Effector memory CD8-positive, alpha-beta T cell (primary cell): Measurements from ENCODE around the gene DCUN1D3.
A peak's percentile ranks its signal among the peaks of the same experiment; 100 is the strongest.
"Not testable (repeated sequence)": the region's sequence is repeated elsewhere in the genome, so short reads cannot be mapped to it uniquely, and the experiment has no call there.

Experiments
- ATAC-seq: fragments of 150-1000 bp; cut with Tn5 transposase; replicated peaks from 2 replicates; pipeline ENCODE4 v1.10.0; 2021; ENCODE audit warnings: mild to moderate bottlenecking, moderate library complexity
- DNase-seq, 3 experiments: peaks; one replicate each; pipeline ENCODE4 v3.0.0; 2021
- H3K27ac Mint-ChIP-seq, 2 donors: one replicate each; pipeline ENCODE4 v1.8.0; 2022; ENCODE audit warnings: mild to moderate bottlenecking in 2 of 2, mixed read lengths in 2 of 2, moderate library complexity in 2 of 2
- H3K27me3 Mint-ChIP-seq, 2 donors: one replicate each; pipeline ENCODE4 v1.8.0; 2022; ENCODE audit warnings: mixed read lengths in 2 of 2
- H3K36me3 Mint-ChIP-seq: one replicate; pipeline ENCODE4 v1.8.0; 2022; ENCODE audit warnings: mild to moderate bottlenecking, moderate library complexity, mixed read lengths; ENCODE audit not compliant: insufficient read depth
- H3K4me1 Mint-ChIP-seq, 2 donors: one replicate each; pipeline ENCODE4 v1.8.0; 2022; ENCODE audit warnings: low read depth in 2 of 2, mixed read lengths in 2 of 2
- H3K4me3 Mint-ChIP-seq, 2 donors: one replicate each; pipeline ENCODE4 v1.8.0; 2022; ENCODE audit warnings: mild to moderate bottlenecking in 2 of 2, mixed read lengths in 2 of 2, moderate library complexity in 2 of 2
- H3K9me3 Mint-ChIP-seq, 2 donors: one replicate each; pipeline ENCODE4 v1.8.0; 2022; ENCODE audit warnings: mixed read lengths in 2 of 2

Gene DCUN1D3

DNA sequence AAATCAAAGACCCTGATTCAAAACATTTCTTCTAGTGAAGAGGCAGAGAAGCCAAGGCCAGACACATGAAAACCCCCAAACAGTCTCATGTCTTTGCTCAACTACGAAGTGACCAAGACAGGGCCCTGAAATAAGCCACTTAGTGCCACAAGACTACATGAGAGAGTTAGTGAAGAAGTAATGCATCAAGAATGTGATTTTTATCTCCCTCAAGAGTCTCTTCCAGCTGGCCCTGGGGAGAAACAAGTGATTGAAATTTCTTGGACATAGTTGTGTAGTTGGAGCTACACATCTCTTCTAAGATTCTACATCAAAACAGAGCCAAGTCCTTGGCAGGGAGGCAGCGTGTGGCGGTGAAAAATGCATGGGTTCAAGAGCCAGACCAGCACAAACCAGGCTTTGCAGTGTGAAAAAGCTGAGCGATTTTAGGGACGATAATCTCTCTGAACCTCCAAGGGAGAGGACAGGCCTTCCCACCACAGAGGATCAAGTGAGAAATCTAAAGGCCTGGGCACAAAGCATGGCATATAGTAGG is 31.0 kb upstream of the DCUN1D3 start:
- Mint-ChIP-seq H3K4me1 (no peaks in the 10 kb centered on the region), H3K27me3 (peaks cover 0 to under 1% of the 10 kb centered on the region in 2 donors), H3K9me3 (no peaks in the 10 kb centered on the region), H3K4me3 (no peak overlapping the region), H3K36me3 (no peaks in the 10 kb centered on the region), H3K27ac (no peak overlapping the region)
- ATAC-seq (no peak), DNase-seq (no peak)

DNA sequence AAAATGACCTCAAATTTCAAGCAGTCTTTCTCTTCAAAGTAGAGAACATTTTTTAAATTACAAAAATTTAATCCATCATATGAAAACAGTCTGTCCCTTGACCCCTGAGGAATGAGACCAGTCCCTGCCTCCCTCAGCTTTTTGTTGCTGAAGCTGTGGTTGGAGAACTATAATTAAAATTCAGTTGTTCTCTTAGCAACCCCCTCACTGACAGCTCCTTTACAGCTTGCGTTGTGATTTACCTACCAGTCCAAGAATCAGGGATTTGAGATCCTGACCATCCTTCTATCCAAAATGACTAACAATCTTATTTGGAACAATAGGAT is 30.2 kb upstream of the DCUN1D3 start:
- Mint-ChIP-seq H3K27me3 (no peaks in the 10 kb centered on the region), H3K27ac (no peak overlapping the region), H3K36me3 (no peaks in the 10 kb centered on the region), H3K4me3 (no peak overlapping the region), H3K9me3 (no peaks in the 10 kb centered on the region), H3K4me1 (no peaks in the 10 kb centered on the region)
- ATAC-seq (no peak), DNase-seq (no peak)

DNA sequence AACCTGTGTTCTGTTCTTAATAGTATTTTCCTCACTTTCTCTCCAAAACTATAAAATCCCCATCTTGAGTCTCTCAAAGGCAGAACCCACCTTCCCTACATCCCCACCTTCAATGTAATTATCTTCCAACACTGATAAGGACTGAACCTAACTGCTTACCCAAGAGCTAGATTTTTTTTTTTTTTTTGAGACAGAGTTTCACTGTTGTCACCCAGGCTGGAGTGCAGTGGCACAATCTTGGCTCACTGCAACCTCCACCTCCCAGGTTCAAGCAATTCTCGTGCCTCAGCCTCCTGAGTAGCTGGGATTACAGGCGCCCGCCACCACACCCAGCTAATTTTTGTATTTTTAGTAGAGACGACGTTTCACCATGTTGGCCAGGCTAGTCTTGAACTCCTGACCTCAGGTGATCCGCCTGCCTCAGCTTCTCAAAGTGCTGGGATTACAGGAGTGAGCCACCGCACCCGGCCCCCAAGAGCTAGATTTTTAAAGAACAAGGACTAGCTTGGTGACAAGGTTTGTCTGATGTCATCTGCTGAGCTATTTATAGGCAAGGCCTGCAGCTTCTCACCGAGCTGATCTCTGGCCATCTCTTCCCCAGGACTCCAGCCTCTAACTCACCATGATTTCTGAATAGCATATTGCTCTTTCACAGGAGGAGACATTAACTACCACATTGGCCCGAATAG is 29.7 kb upstream of the DCUN1D3 start:
- H3K4me1 Mint-ChIP-seq, H3K36me3 Mint-ChIP-seq, H3K9me3 Mint-ChIP-seq, ATAC-seq, H3K4me3 Mint-ChIP-seq, H3K27ac Mint-ChIP-seq, DNase-seq, H3K27me3 Mint-ChIP-seq: not testable (repeated sequence)

DNA sequence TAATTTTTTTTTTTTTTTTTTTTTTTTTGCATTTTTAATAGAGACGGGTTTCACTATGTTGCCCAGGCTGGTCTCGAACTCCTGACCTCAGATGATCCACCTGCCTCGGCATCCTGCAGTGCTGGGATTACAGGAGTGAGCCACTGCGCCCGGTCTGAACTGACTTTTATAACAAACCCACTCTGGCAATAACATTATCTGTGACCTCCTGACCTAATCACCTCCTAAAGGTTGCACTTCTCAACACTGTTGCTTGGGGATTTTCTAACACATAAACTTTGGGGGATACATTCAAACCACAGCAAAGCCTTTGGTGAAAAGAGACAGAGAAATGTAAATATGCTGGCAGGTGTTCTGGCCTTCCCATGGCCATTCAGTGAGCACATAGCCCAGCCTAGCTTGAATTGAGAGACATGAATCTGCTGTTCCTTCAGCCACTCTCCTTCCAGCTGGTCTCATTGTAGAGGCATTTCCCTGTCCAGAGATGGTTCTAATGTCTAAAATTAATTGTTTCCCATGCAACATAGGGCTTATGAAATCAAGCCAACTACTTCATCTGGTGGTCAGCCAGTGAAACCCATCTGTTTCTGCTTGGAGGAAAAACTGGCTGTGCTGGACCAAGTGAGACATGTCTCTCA is 28.7 kb upstream of the DCUN1D3 start:
- Mint-ChIP-seq H3K36me3 (peaks cover 5% of the 10 kb centered on the region), H3K27ac (no peak overlapping the region), H3K27me3 (no peaks in the 10 kb centered on the region), H3K4me3 (no peak overlapping the region), H3K9me3 (no peaks in the 10 kb centered on the region), H3K4me1 (no peaks in the 10 kb centered on the region)
- DNase-seq, result no peak
- ATAC-seq, result no peak

DNA sequence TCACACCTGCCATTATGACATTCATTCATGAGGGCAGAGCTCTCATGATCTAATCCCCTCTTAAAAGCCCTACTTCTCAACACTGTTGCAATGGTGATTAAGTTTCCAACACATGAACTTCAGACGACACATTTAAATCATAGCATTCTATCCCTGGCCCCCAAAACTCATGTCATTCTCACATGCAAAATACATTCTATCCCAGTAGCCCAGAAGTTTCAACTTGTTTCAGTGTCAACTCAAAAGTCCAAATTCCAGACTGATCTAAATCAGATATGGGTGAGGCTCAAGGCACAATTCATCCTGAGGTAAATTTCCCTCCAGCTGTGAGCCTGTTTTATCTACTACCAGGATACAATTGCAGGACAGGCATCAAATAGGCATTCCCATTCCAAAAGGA is 25.6 kb upstream of the DCUN1D3 start:
- ATAC-seq, result no peak
- Mint-ChIP-seq H3K27ac (no peak overlapping the region), H3K4me1 (no peaks in the 10 kb centered on the region)

DNA sequence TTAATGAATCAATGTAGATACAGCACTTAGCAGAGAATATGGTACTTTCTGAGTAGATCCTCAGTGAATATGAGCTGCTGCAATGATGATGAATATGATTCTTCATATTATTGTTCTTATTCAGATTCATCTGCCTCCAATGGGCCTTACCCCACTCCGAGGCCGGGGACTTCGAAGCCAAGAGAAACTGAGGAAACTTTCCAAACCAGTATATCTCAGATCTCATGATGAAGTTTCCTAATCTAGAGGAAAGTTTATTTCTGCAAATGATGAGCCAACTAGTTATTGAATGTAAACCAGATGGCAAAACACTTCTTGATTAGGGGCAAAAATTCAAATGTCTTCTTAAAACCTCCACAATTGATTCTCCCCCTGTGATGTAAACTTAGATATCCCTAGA is 23.7 kb upstream of the DCUN1D3 start:
- Mint-ChIP-seq H3K4me3 (no peak overlapping the region), H3K27me3 (no peaks in the 10 kb centered on the region), H3K27ac (peak overlapping the region in 1 of 2 donors; percentile 71), H3K4me1 (no peaks in the 10 kb centered on the region), H3K9me3 (no peaks in the 10 kb centered on the region), H3K36me3 (peaks cover 25% of the 10 kb centered on the region)
- ATAC-seq (no peak), DNase-seq (no peak)

More for the DNA sequence above, 25.6 kb upstream of the DCUN1D3 start:
- no peak overlapping the region for H3K4me3 Mint-ChIP-seq
- no peaks in the 10 kb centered on the region for H3K27me3 Mint-ChIP-seq
- H3K9me3 Mint-ChIP-seq, result no peaks in the 10 kb centered on the region
- DNase-seq, result no peak
- H3K36me3 Mint-ChIP-seq, result peaks cover 20% of the 10 kb centered on the region

DNA sequence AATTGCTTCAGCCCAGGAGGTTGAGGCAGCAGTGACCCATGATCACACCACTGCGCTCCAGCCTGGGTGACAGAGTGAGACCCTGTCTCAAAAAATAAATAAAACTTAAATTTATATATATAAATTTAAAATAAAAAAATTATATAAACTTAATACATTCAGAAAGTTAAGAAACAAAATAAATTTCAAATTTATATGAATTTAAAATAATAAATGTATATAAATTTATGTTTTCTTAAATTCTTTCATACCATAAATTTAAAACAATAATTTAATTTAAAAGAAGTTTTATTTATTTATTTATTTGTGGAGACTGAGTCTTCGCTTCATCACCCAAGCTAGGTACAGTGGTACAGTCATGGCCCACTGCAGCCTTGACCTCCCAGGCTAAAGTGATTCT is 20.6 kb upstream of the DCUN1D3 start:
- H3K4me3 Mint-ChIP-seq, result no peak overlapping the region
- ATAC-seq, result no peak
- no peaks in the 10 kb centered on the region for H3K9me3 Mint-ChIP-seq
- H3K27ac Mint-ChIP-seq, result no peak overlapping the region
- H3K4me1 Mint-ChIP-seq, result peaks cover 0 to 6% of the 10 kb centered on the region in 2 donors
- peaks cover 25% of the 10 kb centered on the region for H3K36me3 Mint-ChIP-seq
- DNase-seq, result no peak
- no peaks in the 10 kb centered on the region for H3K27me3 Mint-ChIP-seq

DNA sequence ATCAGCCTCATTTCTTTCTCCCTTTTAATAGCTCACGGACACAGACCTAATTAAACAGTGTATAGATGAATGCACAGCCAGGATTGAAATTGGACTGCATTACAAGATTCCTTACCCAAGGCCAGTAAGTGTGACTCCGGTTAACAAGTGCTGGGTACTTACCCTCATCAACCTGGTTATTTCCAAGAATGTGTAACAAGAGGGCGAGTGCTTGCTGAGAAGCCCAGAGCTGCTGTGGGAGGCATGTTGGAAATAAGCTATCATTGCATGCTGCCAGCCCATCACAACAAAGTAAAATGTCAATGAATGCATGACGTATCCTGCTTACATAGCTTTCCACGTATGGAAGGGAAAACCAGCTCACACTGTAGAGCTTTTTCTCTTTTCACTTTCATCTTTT is 19.9 kb upstream of the DCUN1D3 start:
- no peak for DNase-seq
- Mint-ChIP-seq H3K27ac (no peak overlapping the region), H3K27me3 (no peaks in the 10 kb centered on the region), H3K4me1 (peaks cover 0 to 6% of the 10 kb centered on the region in 2 donors), H3K9me3 (no peaks in the 10 kb centered on the region), H3K36me3 (peaks cover 25% of the 10 kb centered on the region), H3K4me3 (no peak overlapping the region)
- no peak for ATAC-seq

DNA sequence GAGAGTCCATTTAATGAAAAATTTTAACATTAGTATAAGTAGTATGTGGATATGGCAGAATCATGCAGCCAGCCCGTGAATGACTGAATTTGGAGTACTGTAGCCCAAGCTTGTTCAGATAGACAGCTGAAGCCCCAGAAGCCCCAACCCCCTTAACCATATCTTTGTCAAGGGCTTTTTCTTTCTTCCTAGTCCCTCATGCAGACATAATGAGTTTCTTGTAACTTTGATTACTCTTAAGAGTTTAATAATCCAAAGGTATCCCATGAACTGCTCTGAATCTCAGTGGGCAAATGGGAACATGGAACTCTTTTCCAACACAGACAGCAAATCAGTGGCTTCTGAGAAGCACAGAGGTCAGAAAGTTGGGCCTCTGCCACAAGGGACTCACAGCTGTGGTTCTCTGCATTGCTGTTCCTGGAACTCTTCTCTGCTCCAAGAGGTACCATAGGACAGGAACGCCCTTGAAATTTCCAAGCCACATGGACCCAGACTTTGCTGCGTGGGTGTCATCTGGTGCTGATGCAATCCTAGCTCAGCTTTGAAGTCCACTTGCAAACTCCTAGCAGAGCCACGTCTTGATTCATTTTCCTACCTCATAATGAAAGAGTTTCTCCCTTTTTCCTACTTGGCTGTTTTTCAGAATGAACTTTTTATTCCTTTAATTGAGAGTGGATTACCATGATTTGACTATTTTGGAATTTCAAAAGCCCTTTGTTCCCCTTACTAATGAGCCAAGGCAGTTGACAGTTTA is 18.5 kb upstream of the DCUN1D3 start:
- DNase-seq, result no peak
- Mint-ChIP-seq H3K4me1 (peaks cover 0 to 6% of the 10 kb centered on the region in 2 donors), H3K9me3 (no peaks in the 10 kb centered on the region), H3K27ac (no peak overlapping the region), H3K27me3 (no peaks in the 10 kb centered on the region), H3K36me3 (peaks cover 21% of the 10 kb centered on the region), H3K4me3 (no peak overlapping the region)
- ATAC-seq, result no peak

DNA sequence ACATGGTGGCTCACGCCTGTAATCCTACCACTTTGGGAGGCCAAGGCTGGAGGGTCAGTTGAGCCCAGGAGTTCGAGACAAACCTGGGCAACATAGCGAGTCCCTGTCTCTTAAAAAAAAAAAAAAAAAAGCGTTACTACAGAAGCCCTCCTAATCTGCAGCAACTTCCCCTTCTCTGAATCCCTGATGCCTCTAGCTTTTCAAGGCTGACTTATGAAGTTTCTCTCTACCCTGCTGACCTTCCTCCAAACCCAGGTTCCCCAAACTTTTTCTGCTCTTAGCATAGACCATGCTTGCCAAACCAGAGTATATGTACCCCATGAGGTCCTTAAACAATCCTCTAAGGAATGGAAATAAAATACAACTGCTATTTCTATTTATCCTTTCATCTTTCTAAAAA is 16.8 kb upstream of the DCUN1D3 start:
- Mint-ChIP-seq H3K27me3 (no peaks in the 10 kb centered on the region), H3K36me3 (peaks cover 14% of the 10 kb centered on the region), H3K27ac (no peak overlapping the region), H3K4me3 (no peak overlapping the region), H3K9me3 (no peaks in the 10 kb centered on the region), H3K4me1 (peaks cover 0 to 6% of the 10 kb centered on the region in 2 donors)
- ATAC-seq (no peak), DNase-seq (no peak)

DNA sequence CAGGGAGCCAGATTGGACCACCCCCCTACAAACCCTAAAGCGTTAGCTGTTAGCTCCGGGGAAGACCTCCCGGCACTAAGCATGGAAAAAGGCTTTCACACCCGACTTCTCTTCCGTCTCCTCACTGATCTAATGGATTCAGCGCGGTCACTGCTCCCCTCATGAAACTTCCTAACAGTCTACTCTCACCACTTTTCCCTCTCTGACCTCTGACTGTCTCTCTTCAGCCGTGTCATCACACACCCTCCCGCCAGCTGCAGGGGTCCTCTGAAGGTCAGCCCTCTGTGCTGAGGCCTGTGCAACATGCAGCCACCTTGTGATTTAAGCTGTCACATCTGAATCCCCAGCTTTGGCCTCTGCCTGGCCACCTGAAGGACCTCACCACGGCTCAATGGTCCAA is 16.1 kb upstream of the DCUN1D3 start:
- Mint-ChIP-seq H3K27ac (peak overlapping the region in 1 of 2 donors; percentile 3), H3K27me3 (no peaks in the 10 kb centered on the region), H3K9me3 (no peaks in the 10 kb centered on the region), H3K4me3 (no peak overlapping the region), H3K36me3 (peaks cover 8% of the 10 kb centered on the region), H3K4me1 (peaks cover 2 to 6% of the 10 kb centered on the region in 2 donors)
- DNase-seq (no peak), ATAC-seq (no peak)

DNA sequence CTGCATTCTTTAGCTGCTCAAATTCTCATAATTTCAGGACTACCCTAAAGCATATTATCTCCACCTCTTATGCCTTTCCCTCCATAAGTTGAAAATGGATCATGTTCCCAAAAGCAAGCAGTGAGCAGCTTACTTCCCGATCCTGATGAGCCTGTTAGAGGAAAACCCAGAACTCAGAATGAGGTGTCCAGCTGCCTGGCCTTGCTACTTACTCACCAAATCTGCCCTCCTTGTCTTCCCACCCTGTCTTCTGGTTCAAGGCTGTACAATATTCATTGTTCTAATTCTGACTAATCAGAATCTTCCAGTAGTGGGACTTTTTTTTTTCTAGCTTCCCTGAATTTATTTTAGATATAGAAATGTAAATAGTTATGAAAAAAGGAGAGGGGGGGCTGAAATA is 11.2 kb upstream of the DCUN1D3 start:
- H3K27ac Mint-ChIP-seq, result peak overlapping the region; percentile 20 to 67

DNA sequence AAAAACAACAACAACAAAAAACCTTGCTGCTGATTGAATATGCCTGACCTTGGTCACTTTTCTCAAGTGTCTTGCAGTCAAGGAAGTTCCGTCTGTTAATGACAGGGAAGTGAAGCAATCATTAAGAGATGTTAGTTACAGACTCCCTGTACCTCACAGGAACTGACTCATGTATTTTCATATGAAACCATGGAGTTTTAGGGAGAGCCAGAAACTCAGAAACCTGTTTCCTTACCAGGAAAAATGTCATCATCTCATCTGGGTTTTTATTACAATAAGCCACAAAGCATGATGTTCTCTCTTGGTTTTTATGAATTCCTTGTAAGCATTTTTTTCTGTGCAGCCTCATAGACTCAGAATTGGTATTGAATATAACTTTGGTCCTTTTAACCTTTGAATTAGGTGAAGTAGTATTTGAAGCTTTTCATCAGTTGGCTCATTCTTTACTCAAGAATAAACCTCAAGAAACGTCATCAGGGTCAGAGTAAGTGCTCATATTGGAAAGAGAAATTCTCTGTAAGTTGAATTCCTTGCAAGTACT is 10.7 kb upstream of the DCUN1D3 start:
- DNase-seq (no peak), ATAC-seq (peak; percentile 17)
- H3K9me3 Mint-ChIP-seq, result no peaks in the 10 kb centered on the region
- no peaks in the 10 kb centered on the region for H3K36me3 Mint-ChIP-seq
- peaks cover 5 to 12% of the 10 kb centered on the region in 2 donors for H3K4me1 Mint-ChIP-seq
- H3K4me3 Mint-ChIP-seq, result no peak overlapping the region
- no peaks in the 10 kb centered on the region for H3K27me3 Mint-ChIP-seq
- H3K27ac Mint-ChIP-seq, result peak overlapping the region; percentile 17 to 72

More for the DNA sequence above, 11.2 kb upstream of the DCUN1D3 start:
- DNase-seq (no peak), ATAC-seq (no peak)
- Mint-ChIP-seq H3K9me3 (no peaks in the 10 kb centered on the region), H3K4me3 (no peak overlapping the region), H3K4me1 (peaks cover 6 to 9% of the 10 kb centered on the region in 2 donors), H3K27me3 (no peaks in the 10 kb centered on the region), H3K36me3 (no peaks in the 10 kb centered on the region)
